H9 (cell line): Measurements from ENCODE around the gene CDK5. TPM values are rescaled to one million over a fixed set of nuclear protein-coding genes. Genes with fewer than 3 reads are reported as not detected.

Experiments used
- DNase-seq: peaks from one replicate; pipeline ENCODE4 v3.0.0-alpha.2; 2017
- H2AFZ ChIP-seq: one replicate; pipeline ENCODE4 v1.6.1; 2013; ENCODE audit warnings: mild to moderate bottlenecking, low read length, control low read depth, moderate library complexity
- H2AK5ac ChIP-seq: 2 replicates; pipeline ENCODE4 v1.6.1; 2013; ENCODE audit warnings: low read length, control low read depth, mixed read lengths; ENCODE audit not compliant: insufficient read length
- H2BK120ac ChIP-seq: one replicate; pipeline ENCODE4 v1.6.1; 2013; ENCODE audit warnings: low read depth, mild to moderate bottlenecking, low read length, control low read depth, inconsistent platforms; ENCODE audit not compliant: poor library complexity, severe bottlenecking
- H2BK12ac ChIP-seq: 2 replicates; pipeline ENCODE4 v1.6.1; 2013; ENCODE audit warnings: low read length, control low read depth, mixed read lengths, low read depth; ENCODE audit not compliant: insufficient read length
- H2BK15ac ChIP-seq: 2 replicates; pipeline ENCODE4 v1.6.1; 2013; ENCODE audit warnings: low read depth, low read length, control low read depth
- H2BK20ac ChIP-seq: one replicate; pipeline ENCODE4 v1.6.1; 2013; ENCODE audit warnings: low read depth, mild to moderate bottlenecking, low read length, control low read depth, inconsistent platforms; ENCODE audit not compliant: poor library complexity, severe bottlenecking
- H2BK5ac ChIP-seq: 2 replicates; pipeline ENCODE4 v1.6.1; 2013; ENCODE audit warnings: low read length, control low read depth, mixed read lengths; ENCODE audit not compliant: insufficient read length
- H3K14ac ChIP-seq: 2 replicates; pipeline ENCODE4 v1.6.1; 2013; ENCODE audit warnings: low read length, control low read depth; ENCODE audit not compliant: insufficient read depth
- H3K18ac ChIP-seq: 2 replicates; pipeline ENCODE4 v1.6.1; 2013; ENCODE audit warnings: low read depth, mild to moderate bottlenecking, mixed read lengths, low read length, control low read depth; ENCODE audit not compliant: insufficient read length
- H3K23ac ChIP-seq: 2 replicates; pipeline ENCODE4 v1.6.1; 2013; ENCODE audit warnings: low read length, control low read depth, mixed read lengths, low read depth; ENCODE audit not compliant: insufficient read length
- H3K23me2 ChIP-seq: 2 replicates; pipeline ENCODE4 v1.6.1; 2013; ENCODE audit warnings: low read depth, mild to moderate bottlenecking, mixed read lengths, low read length, control low read depth; ENCODE audit not compliant: insufficient read length, poor library complexity, severe bottlenecking
- H3K27ac ChIP-seq: 2 replicates; pipeline ENCODE4 v1.5.1; 2013; ENCODE audit warnings: low read length, control low read depth, mixed read lengths, low read depth; ENCODE audit not compliant: insufficient read length
- H3K27me3 ChIP-seq: 2 replicates; pipeline ENCODE4 v1.6.1; 2013; ENCODE audit warnings: low read length, control low read depth, inconsistent platforms; ENCODE audit not compliant: insufficient read depth
- H3K4ac ChIP-seq: 2 replicates; pipeline ENCODE4 v1.6.1; 2013; ENCODE audit warnings: low read depth, mild to moderate bottlenecking, control low read depth, inconsistent platforms, low read length, moderate library complexity
- H3K4me1 ChIP-seq: 2 replicates; pipeline ENCODE4 v1.6.1; 2013; ENCODE audit warnings: low read length, control low read depth, inconsistent platforms; ENCODE audit not compliant: insufficient read depth
- H3K4me2 ChIP-seq: 2 replicates; pipeline ENCODE4 v1.6.1; 2013; ENCODE audit warnings: low read length, control low read depth, mixed read lengths; ENCODE audit not compliant: insufficient read length, insufficient read depth
- H3K56ac ChIP-seq: 2 replicates; pipeline ENCODE4 v1.6.1; 2013; ENCODE audit warnings: low read depth, mild to moderate bottlenecking, mixed read lengths, low read length, control low read depth; ENCODE audit not compliant: insufficient read length
- H3K79me1 ChIP-seq: 2 replicates; pipeline ENCODE4 v1.6.1; 2013; ENCODE audit warnings: low read depth, mild to moderate bottlenecking, moderate library complexity, low read length, control low read depth, inconsistent platforms; ENCODE audit not compliant: insufficient read depth, poor library complexity, severe bottlenecking
- H3K79me2 ChIP-seq: 2 replicates; pipeline ENCODE4 v1.6.1; 2013; ENCODE audit warnings: low read length, control low read depth, inconsistent platforms; ENCODE audit not compliant: insufficient read depth
- H3K9ac ChIP-seq: 2 replicates; pipeline ENCODE4 v1.6.1; 2013; ENCODE audit warnings: low read length, control low read depth, mixed read lengths; ENCODE audit not compliant: insufficient read length; ENCODE audit errors: extremely low read depth
- H3K9me3 ChIP-seq: one replicate; pipeline ENCODE4 v1.6.1; 2013; ENCODE audit warnings: low read depth, low read length, inconsistent platforms; ENCODE audit not compliant: control insufficient read depth
- H3T11ph ChIP-seq: one replicate; pipeline ENCODE4 v1.6.1; 2013; ENCODE audit warnings: mild to moderate bottlenecking, low read length, control low read depth, inconsistent platforms
- H4K20me1 ChIP-seq: one replicate; pipeline ENCODE4 v1.6.1; 2013; ENCODE audit not compliant: control insufficient read depth, insufficient read length, insufficient read depth
- H4K5ac ChIP-seq: 2 replicates; pipeline ENCODE4 v1.6.1; 2013; ENCODE audit warnings: low read depth, mild to moderate bottlenecking, mixed read lengths, low read length, control low read depth; ENCODE audit not compliant: insufficient read length
- H4K8ac ChIP-seq: replicated peaks from 2 replicates; pipeline ENCODE4 v1.6.1; 2013; ENCODE audit warnings: low read length, control low read depth, mixed read lengths, low read depth; ENCODE audit not compliant: insufficient read length
- H4K91ac ChIP-seq: 2 replicates; pipeline ENCODE4 v1.6.1; 2013; ENCODE audit warnings: low read depth, mild to moderate bottlenecking, moderate library complexity, mixed read lengths, low read length, control low read depth; ENCODE audit not compliant: insufficient read length
- H3K27ac Mint-ChIP-seq, 3 experiments: 2 replicates in 2 of 3; 3 replicates in 1 of 3; pipeline ENCODE4 v1.8.0; 2020 to 2021; ENCODE audit warnings: mixed read lengths in 3 of 3, mild to moderate bottlenecking in 1 of 3, moderate library complexity in 1 of 3
- H3K27me3 Mint-ChIP-seq: 2 replicates; pipeline ENCODE4 v1.8.0; 2021; ENCODE audit warnings: low read depth, mild to moderate bottlenecking, moderate library complexity, mixed read lengths
- H3K36me3 Mint-ChIP-seq, 3 experiments: 2 replicates in 2 of 3; 3 replicates in 1 of 3; pipeline ENCODE4 v1.8.0; 2020 to 2021; ENCODE audit warnings: low read depth in 3 of 3, mixed read lengths in 3 of 3; ENCODE audit not compliant: insufficient read depth in 1 of 3
- H3K4me1 Mint-ChIP-seq, 2 experiments: 2 replicates each; pipeline ENCODE4 v1.8.0; 2020; ENCODE audit warnings: mixed read lengths in 2 of 2
- H3K4me3 Mint-ChIP-seq, 2 experiments: 2 replicates in 1 of 2; 3 replicates in 1 of 2; pipeline ENCODE4 v1.8.0; 2020 to 2021; ENCODE audit warnings: mild to moderate bottlenecking in 2 of 2, mixed read lengths in 2 of 2, moderate library complexity in 1 of 2
- H3K9me3 Mint-ChIP-seq, 2 experiments: 2 replicates in 1 of 2; 3 replicates in 1 of 2; pipeline ENCODE4 v1.8.0; 2020; ENCODE audit warnings: mild to moderate bottlenecking in 2 of 2, mixed read lengths in 2 of 2, moderate library complexity in 1 of 2
- CTCF ChIP-seq: fragments of 200-600 bp; sonication (generic); conservative IDR thresholded peaks from 3 replicates; pipeline ENCODE4 v1.8.0; 2021; ENCODE audit warnings: antibody characterized with exemption, mild to moderate bottlenecking
- WGBS: extraction: QIAGEN DNeasy Blood & Tissue Kit; methylation state at CpG from one replicate; pipeline ENCODE4 v1.1.7; 2013; ENCODE audit warnings: missing lambda C conversion rate, low lambda C conversion rate, mixed read lengths; ENCODE audit not compliant: insufficient read length; ENCODE audit errors: extremely low coverage; 5-methylcytosine and 5-hydroxymethylcytosine counted together
- total RNA-seq: library from RNA; stranded (reverse); gene quantifications from 2 replicates; pipeline ENCODE4 v1.2.1, GENCODE V29; 2021

The CDK5 gene
- total RNA-seq, 1 experiment from 2014 or later = 19.9 TPM

DNA sequence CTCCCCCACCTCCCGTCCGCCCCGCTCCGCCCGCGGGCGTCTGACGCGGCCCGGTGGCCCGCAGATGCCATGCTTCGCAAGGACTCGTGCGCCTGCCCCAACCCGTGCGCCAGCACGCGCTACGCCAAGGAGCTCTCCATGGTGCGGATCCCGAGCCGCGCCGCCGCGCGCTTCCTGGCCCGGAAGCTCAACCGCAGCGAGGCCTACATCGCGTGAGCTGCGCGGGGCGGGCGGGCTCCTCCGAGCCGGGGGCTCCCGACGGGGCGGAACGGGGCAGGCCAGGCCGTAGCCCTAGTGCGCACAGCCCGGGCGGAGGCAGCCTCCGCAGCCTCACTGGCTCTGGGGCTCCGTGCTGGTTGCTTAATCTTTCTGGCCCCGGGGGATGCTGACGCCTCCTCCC, 6.6 kb downstream of the CDK5 start:
- Histone ChIP-seq H3K56ac (no peak overlapping the region), H3K4me2 (no peak overlapping the region), H3K4me1 (no peaks in the 10 kb centered on the region), H2AK5ac (no peak overlapping the region), H2BK5ac (no peak overlapping the region), H2BK20ac (no peak overlapping the region), H3T11ph (no peak overlapping the region), H3K27ac (no peak overlapping the region), H3K79me2 (no peaks in the 10 kb centered on the region), H4K91ac (no peak overlapping the region), H3K23ac (no peak overlapping the region), H4K20me1 (no peaks in the 10 kb centered on the region), H3K79me1 (no peaks in the 10 kb centered on the region), H2BK12ac (no peak overlapping the region), H3K27me3 (peaks cover 6% of the 10 kb centered on the region; the same call in 1 of the 2 replicates), H2BK15ac (no peak overlapping the region), H3K14ac (peak overlapping the region; percentile 77; the same call in 1 of the 2 replicates), H2AFZ (no peak overlapping the region), H3K18ac (no peak overlapping the region), H3K23me2 (no peaks in the 10 kb centered on the region), H3K9me3 (no peaks in the 10 kb centered on the region), H4K8ac (no peak overlapping the region), H3K4ac (no peak overlapping the region), H4K5ac (no peak overlapping the region), H3K9ac (no peak overlapping the region), H2BK120ac (no peak overlapping the region)
- H3K36me3 Mint-ChIP-seq = peaks cover 0 to 11% (median 0%) of the 10 kb centered on the region in 3 experiments; a peak in 2 of 7 replicates
- no CpG with 5 or more reads among the region's 50 CpGs for WGBS
- no peaks in the 10 kb centered on the region for H3K9me3 Mint-ChIP-seq
- no peak overlapping the region for H3K4me3 Mint-ChIP-seq
- peaks cover 63% of the 10 kb centered on the region for H3K27me3 Mint-ChIP-seq
- no peak for TF ChIP-seq CTCF
- DNase-seq = peak; percentile 90
- H3K27ac Mint-ChIP-seq = no peak overlapping the region
- H3K4me1 Mint-ChIP-seq = peaks cover 0 to 4% of the 10 kb centered on the region in 2 experiments; a peak in 3 of 4 replicates
